Spinal cord (tissue), 10 donors: ENCODE results near the gene TCP1. TPM values are rescaled to one million over a fixed set of nuclear protein-coding genes. Genes with fewer than 3 reads are reported as not detected.

Source experiments
- DNase-seq, 6 donors: peaks; one replicate each; pipeline versions ENCODE4 v3.0.0 to v3.0.0-alpha.2; 2013 to 2015; ENCODE audit warnings: low spot score in 6 of 6, low read depth in 4 of 6
- H3K27ac ChIP-seq: one replicate; pipeline ENCODE4 v1.5.1; 2013; ENCODE audit warnings: low read depth, low read length, control low read depth
- H3K27me3 ChIP-seq: one replicate; pipeline ENCODE4 v1.6.1; 2013; ENCODE audit warnings: low read length; ENCODE audit not compliant: control insufficient read depth, insufficient read depth
- H3K36me3 ChIP-seq: one replicate; pipeline ENCODE4 v1.6.1; 2013; ENCODE audit warnings: low read length; ENCODE audit not compliant: control insufficient read depth, insufficient read depth
- H3K4me1 ChIP-seq: one replicate; pipeline ENCODE4 v1.6.1; 2013; ENCODE audit warnings: low read length; ENCODE audit not compliant: control insufficient read depth, insufficient read depth
- H3K4me3 ChIP-seq: one replicate; pipeline ENCODE4 v1.5.1; 2013; ENCODE audit warnings: low read depth, low read length, control low read depth
- H3K9me3 ChIP-seq: one replicate; pipeline ENCODE4 v1.6.1; 2013; ENCODE audit warnings: low read length; ENCODE audit not compliant: control insufficient read depth, insufficient read depth
- WGBS: methylation state at CpG from one replicate; pipeline ENCODE4 v1.1.5; 2013; ENCODE audit warnings: missing lambda C conversion rate; ENCODE audit not compliant: insufficient coverage; 5-methylcytosine and 5-hydroxymethylcytosine counted together
- polyA plus RNA-seq, 2 donors: library from polyadenylated mRNA; unstranded; fragments of 120-200 nt; gene quantifications; one replicate each; pipeline ENCODE4 v1.2.1, GENCODE V29; 2013; ENCODE audit not compliant: insufficient read length in 2 of 2
- total RNA-seq, 2 donors: library from RNA; depleted of rRNA in 1 of 2; stranded (reverse); fragments of 120-200 nt in 1 of 2; fragments of >200 nt in 1 of 2; gene quantifications; one replicate each; pipeline versions ENCODE4 v1.2.3 to v1.2.4, GENCODE V29; 2013 to 2014
- donor health status: healthy.

The TCP1 gene
- total and polyA plus RNA-seq, 4 donors, result 184 to 239 (median 205) TPM

DNA sequence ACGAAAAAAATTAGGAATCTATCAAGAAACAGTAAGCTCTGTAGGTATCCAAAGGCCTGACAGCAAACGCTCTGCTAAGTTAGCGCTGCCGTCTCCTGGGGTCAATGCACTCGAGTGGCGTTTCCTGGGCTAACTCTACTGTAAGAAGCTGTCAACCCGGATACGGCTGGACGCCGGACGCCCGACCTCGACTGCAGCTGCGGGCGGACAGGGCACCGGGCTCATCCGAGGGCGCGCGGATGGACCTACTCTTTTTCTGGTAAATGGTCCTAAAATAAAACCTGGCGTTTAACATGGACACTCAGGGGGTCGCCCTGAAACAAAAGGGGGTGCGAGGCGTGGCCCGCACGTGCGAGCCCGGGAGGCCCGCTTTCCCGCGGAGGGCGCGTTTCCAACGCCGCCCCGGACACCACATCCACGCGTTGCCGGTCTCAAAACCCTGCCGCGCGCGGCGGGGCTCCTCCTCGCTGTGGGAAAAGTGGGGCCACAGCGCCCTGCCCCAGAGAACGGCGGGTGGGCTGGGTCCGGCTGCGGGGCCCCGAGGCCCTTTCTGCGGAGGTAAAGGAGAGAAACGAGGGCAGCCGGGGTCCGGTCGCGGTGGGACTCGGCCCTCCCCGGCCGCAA lies 537 bp downstream of the TCP1 start:
- Histone ChIP-seq H3K36me3 (peaks cover 16% of the 10 kb centered on the region), H3K9me3 (no peaks in the 10 kb centered on the region), H3K4me3 (peak overlapping the region; percentile 70), H3K27ac (peak overlapping the region; percentile 96), H3K27me3 (no peaks in the 10 kb centered on the region), H3K4me1 (peaks cover 24% of the 10 kb centered on the region)
- peak in 1 of 6 donors; percentile 32 for DNase-seq
- under 1% methylated on average over 60 of the region's 60 CpGs for WGBS

DNA sequence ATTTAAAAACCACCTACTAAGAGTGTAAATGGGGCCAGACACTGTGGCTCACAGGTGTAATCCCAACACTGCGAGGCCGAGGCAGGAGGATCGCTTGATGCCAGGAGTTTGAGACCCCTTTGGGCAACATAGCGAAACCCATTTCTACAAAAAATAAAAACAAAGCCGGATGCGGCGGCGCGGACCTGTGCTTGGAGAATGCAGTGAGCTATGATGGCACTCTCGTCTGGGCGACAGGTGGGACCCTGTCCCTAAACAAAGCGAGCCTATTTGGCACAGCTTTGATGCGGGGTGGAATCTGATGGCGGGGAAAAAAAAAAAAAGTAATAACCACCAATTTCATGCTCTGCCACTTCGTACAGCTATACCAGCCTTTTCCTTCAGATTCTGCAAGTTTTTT lies 1.1 kb downstream of the TCP1 start:
- Histone ChIP-seq H3K4me1 (peaks cover 24% of the 10 kb centered on the region), H3K4me3 (peak overlapping the region; percentile 70), H3K9me3 (no peaks in the 10 kb centered on the region), H3K36me3 (peaks cover 19% of the 10 kb centered on the region), H3K27me3 (no peaks in the 10 kb centered on the region), H3K27ac (no peak overlapping the region)
- WGBS, result 61% methylated on average over 3 of the region's 15 CpGs
- no peak for DNase-seq

DNA sequence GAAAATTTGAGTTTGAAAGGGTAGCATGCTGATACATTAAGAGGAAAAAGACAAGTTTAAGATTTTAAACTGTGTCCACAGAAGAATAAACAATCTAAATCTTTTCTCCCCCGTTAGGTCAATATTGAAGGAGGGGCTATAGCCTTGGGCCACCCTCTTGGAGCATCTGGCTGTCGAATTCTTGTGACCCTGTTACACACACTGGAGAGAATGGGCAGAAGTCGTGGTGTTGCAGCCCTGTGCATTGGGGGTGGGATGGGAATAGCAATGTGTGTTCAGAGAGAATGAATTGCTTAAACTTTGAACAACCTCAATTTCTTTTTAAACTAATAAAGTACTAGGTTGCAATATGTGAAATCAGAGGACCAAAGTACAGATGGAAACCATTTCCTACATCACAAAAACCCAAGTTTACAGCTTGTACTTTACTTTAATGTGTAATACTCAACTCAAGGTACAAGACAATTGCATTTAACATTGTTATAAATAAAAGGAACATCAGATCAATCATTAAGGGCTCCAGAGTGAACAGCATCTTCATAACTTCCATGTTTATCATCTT lies 10.8 kb downstream of the TCP1 start:
- 63% methylated on average over 1 of the region's 3 CpGs for WGBS
- no peaks in the 10 kb centered on the region for H3K4me1 ChIP-seq
- H3K4me3 ChIP-seq, result no peak overlapping the region
- no peaks in the 10 kb centered on the region for H3K9me3 ChIP-seq
- peaks cover 39% of the 10 kb centered on the region for H3K36me3 ChIP-seq
- no peaks in the 10 kb centered on the region for H3K27me3 ChIP-seq
- H3K27ac ChIP-seq, result no peak overlapping the region
- no peak for DNase-seq

DNA sequence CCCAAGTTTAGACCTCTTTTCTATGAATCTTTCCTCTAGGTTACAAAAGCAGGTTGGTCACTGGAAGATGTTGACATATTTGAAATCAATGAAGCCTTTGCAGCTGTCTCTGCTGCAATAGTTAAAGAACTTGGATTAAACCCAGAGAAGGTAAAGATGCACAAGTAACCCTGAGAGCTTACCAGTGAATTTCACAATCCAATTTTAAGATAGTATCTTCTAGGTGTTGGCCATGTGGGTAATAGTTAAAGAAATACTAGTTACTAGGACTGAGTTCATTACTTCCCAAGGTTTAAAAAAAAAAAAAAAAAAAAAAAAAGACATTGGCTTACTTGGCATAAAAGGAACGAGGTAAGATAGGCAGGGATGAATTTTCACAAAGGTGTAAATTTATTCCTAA lies 11.3 kb downstream of the TCP1 start:
- Histone ChIP-seq H3K9me3 (no peaks in the 10 kb centered on the region), H3K4me1 (no peaks in the 10 kb centered on the region), H3K4me3 (no peak overlapping the region), H3K27ac (no peak overlapping the region), H3K27me3 (no peaks in the 10 kb centered on the region), H3K36me3 (peaks cover 35% of the 10 kb centered on the region)
- DNase-seq, result no peak
- no CpG with 5 or more reads among the region's 1 CpG for WGBS

DNA sequence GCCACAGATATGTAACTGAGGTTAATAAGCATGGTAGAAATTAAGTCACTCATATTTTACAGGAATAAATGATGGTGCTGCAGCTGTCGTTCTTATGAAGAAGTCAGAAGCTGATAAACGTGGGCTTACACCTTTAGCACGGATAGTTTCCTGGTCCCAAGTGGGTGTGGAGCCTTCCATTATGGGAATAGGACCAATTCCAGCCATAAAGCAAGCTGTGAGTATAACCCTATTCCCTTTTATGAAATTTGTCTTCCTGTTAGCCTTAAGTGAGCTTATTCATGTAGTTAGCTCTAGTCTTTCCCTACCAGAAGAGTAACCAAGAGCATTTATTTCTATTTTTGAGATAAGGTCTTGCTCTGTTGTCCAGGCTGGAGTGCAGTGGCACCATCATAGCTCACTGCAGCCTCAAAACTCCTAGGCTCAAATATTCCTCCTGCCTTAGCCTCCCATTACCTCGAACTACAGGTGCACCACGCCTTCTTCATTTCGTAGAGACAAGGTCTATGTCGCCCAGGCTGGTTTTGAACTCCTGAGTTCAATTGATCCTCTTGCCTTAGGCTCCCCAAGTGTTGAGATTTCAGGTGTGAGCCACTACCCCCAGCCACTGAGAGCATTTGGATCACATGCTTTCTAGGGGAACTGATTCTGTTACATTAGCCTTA lies 12.0 kb downstream of the TCP1 start:
- no peak for DNase-seq
- Histone ChIP-seq H3K36me3 (peaks cover 41% of the 10 kb centered on the region), H3K27me3 (no peaks in the 10 kb centered on the region), H3K27ac (no peak overlapping the region), H3K4me3 (no peak overlapping the region), H3K9me3 (no peaks in the 10 kb centered on the region), H3K4me1 (no peaks in the 10 kb centered on the region)
- 98% methylated on average over 4 of the region's 7 CpGs for WGBS

DNA sequence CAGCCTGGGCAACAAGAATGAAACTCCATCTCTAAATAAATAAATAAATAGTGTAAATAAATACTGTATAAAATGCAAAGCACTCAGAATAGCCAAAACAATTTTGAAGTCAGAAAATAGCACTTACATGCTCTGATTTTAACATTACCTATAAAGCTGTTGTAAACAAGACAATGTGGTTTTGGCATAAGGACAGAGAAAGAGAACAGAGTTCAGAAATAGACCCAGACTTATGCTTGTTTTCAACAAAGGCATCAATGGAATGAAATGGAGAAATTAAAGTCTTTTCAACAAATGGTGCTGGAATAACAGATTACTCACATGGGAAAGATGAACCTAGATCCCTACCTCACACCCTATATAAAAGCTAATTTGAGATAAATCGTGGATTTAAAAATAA lies 17.2 kb downstream of the TCP1 start:
- DNase-seq, result no peak
- no peak overlapping the region for H3K27ac ChIP-seq
- WGBS, result no CpG with 5 or more reads among the region's 1 CpG
- H3K4me1 ChIP-seq, result no peaks in the 10 kb centered on the region
- H3K36me3 ChIP-seq, result peaks cover 48% of the 10 kb centered on the region
- no peak overlapping the region for H3K4me3 ChIP-seq
- no peaks in the 10 kb centered on the region for H3K27me3 ChIP-seq
- no peaks in the 10 kb centered on the region for H3K9me3 ChIP-seq

DNA sequence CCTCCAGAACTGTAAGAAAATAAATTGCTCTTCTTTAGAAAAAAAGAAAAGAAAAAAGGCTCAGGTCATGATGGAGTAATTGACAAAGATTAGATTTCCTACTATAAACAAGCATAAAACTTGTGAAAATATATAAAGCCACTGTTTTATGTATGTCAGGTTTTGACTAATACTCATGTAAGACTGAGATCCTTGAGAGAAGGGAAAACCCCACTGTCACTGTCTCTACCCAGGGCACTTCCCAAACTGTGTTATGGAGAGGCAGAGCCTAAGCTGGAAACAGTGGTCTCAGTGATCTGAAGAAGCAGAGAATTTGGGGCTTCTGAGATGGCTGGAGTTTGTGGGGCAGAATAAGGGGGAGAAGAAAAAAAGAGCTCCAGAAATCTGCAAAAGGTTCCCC lies 19.9 kb downstream of the TCP1 start:
- Histone ChIP-seq H3K36me3 (peaks cover 49% of the 10 kb centered on the region), H3K4me3 (no peak overlapping the region), H3K27me3 (no peaks in the 10 kb centered on the region), H3K9me3 (no peaks in the 10 kb centered on the region), H3K4me1 (peaks cover 5% of the 10 kb centered on the region), H3K27ac (no peak overlapping the region)
- DNase-seq, result no peak

DNA sequence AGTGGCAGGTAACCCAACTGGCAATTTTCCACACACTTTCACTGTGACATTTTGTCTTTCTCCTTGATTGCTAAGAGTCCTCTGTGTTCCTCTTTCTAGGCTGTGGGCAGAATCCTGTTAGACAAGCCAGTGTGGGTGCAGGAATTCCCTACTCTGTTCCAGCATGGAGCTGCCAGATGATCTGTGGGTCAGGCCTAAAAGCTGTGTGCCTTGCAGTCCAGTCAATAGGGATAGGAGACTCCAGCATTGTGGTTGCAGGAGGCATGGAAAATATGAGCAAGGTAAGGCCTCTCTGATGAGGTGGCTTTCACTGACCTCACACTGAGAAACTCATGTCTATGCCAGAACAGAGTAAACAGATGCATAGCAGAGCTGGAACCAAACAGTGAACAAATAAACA lies 22.5 kb downstream of the TCP1 start:
- peaks cover 51% of the 10 kb centered on the region for H3K36me3 ChIP-seq

DNA sequence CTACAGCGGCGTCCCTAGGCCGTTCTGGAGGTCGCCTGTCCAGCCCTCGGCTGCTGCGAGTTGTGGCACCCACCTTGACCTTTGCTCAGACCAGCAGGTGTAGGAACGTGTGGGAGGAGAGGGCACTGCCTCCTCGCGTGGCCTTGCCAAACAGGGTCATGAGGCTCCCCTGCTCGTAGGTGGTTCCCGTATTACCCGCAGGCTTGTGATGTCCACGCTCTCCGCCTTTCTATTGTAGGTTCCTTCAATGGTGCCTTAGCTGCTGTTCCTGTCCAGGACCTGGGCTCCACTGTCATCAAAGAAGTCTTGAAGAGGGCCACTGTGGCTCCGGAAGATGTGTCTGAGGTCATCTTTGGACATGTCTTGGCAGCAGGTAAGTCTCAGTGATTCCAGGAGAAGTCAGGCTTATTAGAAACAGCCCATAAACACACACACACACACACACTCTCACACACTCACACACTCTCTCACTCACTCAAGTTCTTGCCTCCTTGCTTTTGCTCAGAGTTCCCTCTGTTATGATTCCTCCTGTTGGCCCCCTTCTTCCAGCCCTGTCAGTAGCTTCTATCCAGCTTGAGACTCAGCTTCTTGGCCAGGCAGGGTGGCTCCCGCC lies 26.6 kb downstream of the TCP1 start:
- DNase-seq, result peak in 2 of 6 donors; percentile 2 to 34
- Histone ChIP-seq H3K36me3 (peaks cover 37% of the 10 kb centered on the region), H3K9me3 (no peaks in the 10 kb centered on the region), H3K27ac (peak overlapping the region; percentile 100), H3K4me1 (peaks cover 32% of the 10 kb centered on the region), H3K27me3 (no peaks in the 10 kb centered on the region), H3K4me3 (peak overlapping the region; percentile 99)
- 13% methylated on average over 16 of the region's 16 CpGs for WGBS

More for the DNA sequence above, 22.5 kb downstream of the TCP1 start:
- H3K9me3 ChIP-seq, result no peaks in the 10 kb centered on the region
- H3K4me3 ChIP-seq, result no peak overlapping the region
- no peak for DNase-seq
- peaks cover 27% of the 10 kb centered on the region for H3K4me1 ChIP-seq
- H3K27me3 ChIP-seq, result no peaks in the 10 kb centered on the region
- H3K27ac ChIP-seq, result no peak overlapping the region
